ENCODE data around the gene GRM4.

The GRM4 gene

GRCh38 chr6:34093854-34094430, 51.9 kb downstream of the GRM4 start:
- no peaks in the 10 kb centered on the region for H3K79me2 ChIP-seq (ENCODE audit: insufficient read depth, low read length)
- no peaks in the 10 kb centered on the region for H3K9me3 ChIP-seq (ENCODE audit: insufficient read depth, low read depth, low read length)
- H3K4me3 ChIP-seq (ENCODE audit: low read length, poor library complexity, severe bottlenecking), result no peak overlapping the region
- no peak overlapping the region for H3K9ac ChIP-seq (ENCODE audit: low read depth, low read length, poor library complexity, severe bottlenecking)
- H3K9me2 ChIP-seq (replicated peaks; ENCODE audit: low read depth, low read length), result no peaks in the 10 kb centered on the region
- no peaks in the 10 kb centered on the region for H3F3A ChIP-seq (ENCODE audit: low read depth)
- H3K4me1 ChIP-seq (ENCODE audit: insufficient read depth, low read length, poor library complexity, severe bottlenecking), result no peaks in the 10 kb centered on the region
- H3K36me3 ChIP-seq (ENCODE audit: insufficient read depth, low read length), result no peaks in the 10 kb centered on the region
- no peak overlapping the region for H2AFZ ChIP-seq (ENCODE audit: low read length)
- H3K4me2 ChIP-seq (ENCODE audit: low read depth, low read length, poor library complexity, severe bottlenecking), result no peak overlapping the region
- no peaks in the 10 kb centered on the region for H4K20me1 ChIP-seq (ENCODE audit: insufficient read depth, low read length, poor library complexity, severe bottlenecking)
- H3K27me3 ChIP-seq (ENCODE audit: insufficient read depth, low read length, poor library complexity, severe bottlenecking), result no peaks in the 10 kb centered on the region
- no peak for TF ChIP-seq EZH2phosphoT487 (IDR thresholded peaks at IDR 0.05; ENCODE audit: borderline replicate concordance)
- TF ChIP-seq, protein P1, sequence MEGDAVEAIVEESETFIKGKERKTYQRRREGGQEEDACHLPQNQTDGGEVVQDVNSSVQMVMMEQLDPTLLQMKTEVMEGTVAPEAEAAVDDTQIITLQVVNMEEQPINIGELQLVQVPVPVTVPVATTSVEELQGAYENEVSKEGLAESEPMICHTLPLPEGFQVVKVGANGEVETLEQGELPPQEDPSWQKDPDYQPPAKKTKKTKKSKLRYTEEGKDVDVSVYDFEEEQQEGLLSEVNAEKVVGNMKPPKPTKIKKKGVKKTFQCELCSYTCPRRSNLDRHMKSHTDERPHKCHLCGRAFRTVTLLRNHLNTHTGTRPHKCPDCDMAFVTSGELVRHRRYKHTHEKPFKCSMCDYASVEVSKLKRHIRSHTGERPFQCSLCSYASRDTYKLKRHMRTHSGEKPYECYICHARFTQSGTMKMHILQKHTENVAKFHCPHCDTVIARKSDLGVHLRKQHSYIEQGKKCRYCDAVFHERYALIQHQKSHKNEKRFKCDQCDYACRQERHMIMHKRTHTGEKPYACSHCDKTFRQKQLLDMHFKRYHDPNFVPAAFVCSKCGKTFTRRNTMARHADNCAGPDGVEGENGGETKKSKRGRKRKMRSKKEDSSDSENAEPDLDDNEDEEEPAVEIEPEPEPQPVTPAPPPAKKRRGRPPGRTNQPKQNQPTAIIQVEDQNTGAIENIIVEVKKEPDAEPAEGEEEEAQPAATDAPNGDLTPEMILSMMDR (conservative IDR thresholded peaks at IDR 0.05; ENCODE audit: low read length), result no peak

GRCh38 chr6:34093206-34093605, 52.7 kb downstream of the GRM4 start:
- Histone ChIP-seq H3K4me2 (ENCODE audit: low read depth, low read length, poor library complexity, severe bottlenecking) (no peak overlapping the region), H3F3A (ENCODE audit: low read depth) (no peaks in the 10 kb centered on the region), H3K4me3 (ENCODE audit: low read length, poor library complexity, severe bottlenecking) (no peak overlapping the region), H3K4me1 (ENCODE audit: insufficient read depth, low read length, poor library complexity, severe bottlenecking) (no peaks in the 10 kb centered on the region), H4K20me1 (ENCODE audit: insufficient read depth, low read length, poor library complexity, severe bottlenecking) (no peaks in the 10 kb centered on the region), H2AFZ (ENCODE audit: low read length) (no peak overlapping the region), H3K79me2 (ENCODE audit: insufficient read depth, low read length) (no peaks in the 10 kb centered on the region), H3K27me3 (ENCODE audit: insufficient read depth, low read length, poor library complexity, severe bottlenecking) (no peaks in the 10 kb centered on the region), H3K9ac (ENCODE audit: low read depth, low read length, poor library complexity, severe bottlenecking) (no peak overlapping the region), H3K9me2 (replicated peaks; ENCODE audit: low read depth, low read length) (no peaks in the 10 kb centered on the region), H3K36me3 (ENCODE audit: insufficient read depth, low read length) (no peaks in the 10 kb centered on the region), H3K9me3 (ENCODE audit: insufficient read depth, low read depth, low read length) (no peaks in the 10 kb centered on the region)
- TF ChIP-seq, protein P1 (conservative IDR thresholded peaks at IDR 0.05; ENCODE audit: low read length), result no peak
- TF ChIP-seq EZH2phosphoT487 (IDR thresholded peaks at IDR 0.05; ENCODE audit: borderline replicate concordance), result no peak

DNA sequence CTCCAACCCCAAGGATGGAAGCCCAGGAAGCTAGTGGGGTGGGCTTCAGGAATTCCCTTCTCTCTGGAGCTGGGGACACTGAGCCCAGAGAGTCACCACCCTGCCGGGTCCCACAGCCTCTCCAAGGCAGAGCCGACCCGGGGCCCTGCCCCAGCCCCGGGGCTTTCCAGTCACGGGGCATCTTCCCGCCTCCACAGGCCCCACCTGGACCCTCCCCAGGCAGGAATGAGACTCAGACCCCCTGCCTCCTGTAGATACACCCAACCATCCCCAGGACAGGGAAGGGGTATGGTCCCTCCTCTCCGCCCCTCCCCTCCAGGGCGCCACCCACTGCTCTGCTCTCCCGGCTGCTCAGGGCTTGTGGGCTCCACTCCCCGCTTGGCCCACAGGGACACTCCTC, 53.3 kb downstream of the GRM4 start:
- TF ChIP-seq EZH2phosphoT487 (IDR thresholded peaks at IDR 0.05; ENCODE audit: borderline replicate concordance), result no peak
- TF ChIP-seq, protein P1 (conservative IDR thresholded peaks at IDR 0.05; ENCODE audit: low read length), result no peak
- Histone ChIP-seq H3K79me2 (ENCODE audit: insufficient read depth, low read length) (no peaks in the 10 kb centered on the region), H3K9ac (ENCODE audit: low read depth, low read length, poor library complexity, severe bottlenecking) (no peak overlapping the region), H3K27me3 (ENCODE audit: insufficient read depth, low read length, poor library complexity, severe bottlenecking) (no peaks in the 10 kb centered on the region), H2AFZ (ENCODE audit: low read length) (no peak overlapping the region), H3K4me1 (ENCODE audit: insufficient read depth, low read length, poor library complexity, severe bottlenecking) (no peaks in the 10 kb centered on the region), H3K9me2 (replicated peaks; ENCODE audit: low read depth, low read length) (no peaks in the 10 kb centered on the region), H4K20me1 (ENCODE audit: insufficient read depth, low read length, poor library complexity, severe bottlenecking) (no peaks in the 10 kb centered on the region), H3F3A (ENCODE audit: low read depth) (no peaks in the 10 kb centered on the region), H3K36me3 (ENCODE audit: insufficient read depth, low read length) (no peaks in the 10 kb centered on the region), H3K4me3 (ENCODE audit: low read length, poor library complexity, severe bottlenecking) (no peak overlapping the region), H3K9me3 (ENCODE audit: insufficient read depth, low read depth, low read length) (no peaks in the 10 kb centered on the region), H3K4me2 (ENCODE audit: low read depth, low read length, poor library complexity, severe bottlenecking) (no peak overlapping the region)
